NK-92 (cell line): Measurements from ENCODE around the gene C16orf95.
"Not testable (repeated sequence)": the region's sequence is repeated elsewhere in the genome, so short reads cannot be mapped to it uniquely, and the experiment has no call there.

ENCODE experiments used
- DNase-seq: peaks from one replicate; lab custom pipeline; 2025; ENCODE audit not compliant: unreplicated experiment; lab: John Stamatoyannopoulos, UW

The C16orf95 gene

DNA sequence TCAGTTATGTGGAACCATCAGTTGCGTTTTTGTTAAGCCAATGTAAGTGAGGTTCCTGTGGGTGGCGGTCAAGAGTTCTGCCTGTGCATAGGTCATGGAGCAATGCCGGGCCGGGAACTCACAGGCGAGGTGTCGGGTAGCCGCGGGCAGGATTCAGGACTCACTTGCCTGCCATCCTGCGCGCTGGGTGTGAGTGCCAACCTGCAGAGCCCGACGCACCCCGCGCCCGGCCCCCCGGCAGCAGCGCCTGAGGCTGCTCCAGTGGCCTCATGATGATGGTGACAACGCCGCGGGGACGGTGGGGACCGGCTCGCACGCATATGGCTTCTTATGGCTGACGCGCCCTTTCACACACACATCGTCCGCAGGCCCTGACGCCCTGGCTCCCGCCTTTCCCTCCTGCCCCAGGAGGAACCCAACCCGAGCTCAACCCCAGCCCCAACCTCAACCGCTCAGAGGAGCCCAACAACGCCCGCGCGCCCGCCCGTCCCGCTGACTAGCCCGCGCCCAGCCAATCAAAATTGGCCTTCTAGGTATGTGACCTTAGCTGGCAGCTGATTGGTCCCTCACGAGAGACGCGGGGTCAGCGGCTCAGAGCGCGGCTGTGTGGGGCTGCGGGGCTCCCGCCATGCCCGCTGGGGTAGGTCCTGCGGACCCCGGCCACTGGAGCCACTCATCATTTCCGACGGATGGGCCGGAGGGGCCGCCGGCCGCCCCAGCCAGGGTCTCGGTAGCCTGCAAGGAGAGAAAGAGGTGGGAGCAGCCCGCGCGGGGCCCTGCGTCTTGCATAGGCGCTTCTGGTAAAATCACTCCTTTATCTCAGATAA, at the start of gene C16orf95:
Gene C16orf95, minus strand, starts transcription at position 470 of the 827 bp plus-strand sequence. Its CDS starts 150 bp downstream, at position 320.
- DNase-seq: peak; percentile 61

GRCh38 chr16:87366930-87367329, 49.7 kb upstream of the C16orf95 start:
- DNase-seq: no peak

- DNase-seq: no peak
Measured at GRCh38 chr16:87366288-87366687, 49.1 kb upstream of the C16orf95 start.

- no peak for DNase-seq
Measured at GRCh38 chr16:87365021-87365713, 48.0 kb upstream of the C16orf95 start.

DNA sequence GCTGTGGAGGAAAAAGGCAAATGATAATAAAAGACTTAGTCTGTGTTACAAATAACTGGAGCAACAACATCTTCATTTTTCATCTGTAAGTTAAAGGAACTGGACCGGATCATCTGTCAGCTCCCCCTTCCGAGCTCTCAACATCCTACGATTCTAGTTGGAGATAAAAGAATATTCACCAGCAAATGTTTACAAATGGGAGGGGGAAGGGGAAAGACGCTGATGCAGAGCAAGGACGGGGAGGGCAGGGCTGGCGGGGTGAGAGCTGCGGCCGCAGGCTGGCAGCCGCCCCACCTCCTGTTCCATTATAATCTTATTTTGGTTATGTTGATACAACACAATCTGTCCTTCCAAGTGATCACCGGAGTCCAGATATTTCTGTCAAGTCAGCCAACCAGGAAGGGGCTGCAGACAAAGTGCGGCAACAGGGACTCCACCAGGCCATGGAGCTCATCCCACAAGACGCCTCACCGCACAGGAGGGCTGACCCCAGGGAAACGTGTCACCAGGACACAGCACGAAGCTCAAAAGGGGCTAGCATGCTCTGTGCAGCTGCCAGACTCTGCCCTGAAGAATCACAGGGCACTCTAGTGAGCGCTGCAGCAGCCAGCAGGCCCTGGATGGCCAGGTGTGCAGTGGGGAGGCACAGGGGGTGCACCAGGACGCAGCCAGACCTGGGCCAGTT, 46.7 kb upstream of the C16orf95 start:
- DNase-seq: no peak

- not testable (repeated sequence) for DNase-seq
Measured at GRCh38 chr16:87362828-87363559, 45.8 kb upstream of the C16orf95 start.

DNA sequence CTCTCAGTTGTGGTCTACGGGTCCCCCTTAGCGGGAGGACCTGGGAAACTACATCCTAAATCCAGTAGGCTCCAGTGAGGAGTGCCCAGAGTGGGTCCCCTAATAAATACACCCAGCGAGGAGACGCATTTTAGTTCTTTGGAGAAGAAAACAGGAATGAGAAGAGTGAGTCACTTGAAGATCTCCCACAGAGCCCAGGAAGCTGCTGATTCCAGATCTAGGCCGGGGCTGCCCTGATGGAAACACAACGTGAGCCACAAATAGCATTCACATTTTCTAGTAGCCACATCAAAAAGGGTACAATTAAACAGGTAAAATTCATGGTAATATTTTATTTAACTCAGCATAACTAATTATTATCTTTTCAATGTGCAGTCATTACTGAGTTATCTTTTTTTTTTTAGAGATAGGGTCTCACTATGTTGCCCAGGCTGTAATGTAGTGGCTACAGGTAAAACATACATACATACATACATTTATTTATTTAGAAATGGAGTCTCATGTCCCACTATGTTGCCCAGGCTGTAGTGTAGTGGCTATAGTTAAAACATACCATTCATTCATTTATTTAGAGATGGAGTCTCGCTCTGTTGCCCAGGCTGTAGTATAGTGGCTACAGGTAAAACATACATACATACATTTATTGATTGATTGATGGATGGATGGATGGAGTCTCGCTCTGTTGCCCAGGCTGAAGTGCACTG, 44.9 kb upstream of the C16orf95 start:
- no peak for DNase-seq

- no peak for DNase-seq
Measured at GRCh38 chr16:87360862-87361610, 43.8 kb upstream of the C16orf95 start.

DNA sequence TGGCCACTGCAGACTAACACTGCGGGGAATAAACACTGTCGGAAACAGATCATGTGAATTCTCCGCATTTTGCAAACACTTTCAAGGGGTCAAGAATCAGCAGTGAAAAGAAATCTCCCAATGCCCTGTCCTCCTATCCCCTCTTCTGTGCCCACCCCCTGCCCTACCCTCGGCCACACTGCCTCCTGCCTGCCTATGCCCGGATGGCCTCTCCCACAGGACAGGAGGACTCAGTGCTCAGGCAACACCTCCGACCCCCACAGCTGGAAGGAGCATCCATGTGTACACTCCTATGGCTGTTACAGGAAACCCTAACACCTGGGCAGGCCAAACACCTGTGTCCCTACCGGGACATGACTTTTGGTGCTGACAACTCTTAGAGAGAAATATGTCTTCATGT, 41.9 kb upstream of the C16orf95 start:
- no peak for DNase-seq

GRCh38 chr16:87358696-87359095, 41.5 kb upstream of the C16orf95 start:
- DNase-seq: no peak

GRCh38 chr16:87358250-87358649, 41.1 kb upstream of the C16orf95 start:
- no peak for DNase-seq

GRCh38 chr16:87356491-87356853, 39.3 kb upstream of the C16orf95 start:
- no peak for DNase-seq

DNA sequence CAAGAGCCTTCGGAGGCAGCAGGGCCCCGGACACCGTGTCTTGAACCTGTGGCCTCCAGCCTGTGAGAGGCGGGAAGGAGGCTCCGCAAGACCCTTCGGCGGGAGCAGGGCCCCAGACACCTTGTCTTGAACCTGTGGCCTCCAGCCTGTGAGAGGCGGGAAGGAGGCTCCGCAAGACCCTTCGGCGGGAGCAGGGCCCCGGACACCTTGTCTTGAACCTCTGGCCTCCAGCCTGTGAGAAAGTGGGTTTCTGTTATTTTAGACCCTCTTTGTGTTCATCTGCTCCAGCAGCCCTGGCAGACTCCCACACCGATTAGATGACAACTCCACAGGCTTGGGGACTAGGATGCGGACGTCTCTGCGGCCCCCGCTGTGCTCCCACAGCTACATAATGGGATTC, 36.4 kb upstream of the C16orf95 start:
- DNase-seq: no peak

- no peak for DNase-seq
Measured at GRCh38 chr16:87352818-87353217, 35.6 kb upstream of the C16orf95 start.

DNA sequence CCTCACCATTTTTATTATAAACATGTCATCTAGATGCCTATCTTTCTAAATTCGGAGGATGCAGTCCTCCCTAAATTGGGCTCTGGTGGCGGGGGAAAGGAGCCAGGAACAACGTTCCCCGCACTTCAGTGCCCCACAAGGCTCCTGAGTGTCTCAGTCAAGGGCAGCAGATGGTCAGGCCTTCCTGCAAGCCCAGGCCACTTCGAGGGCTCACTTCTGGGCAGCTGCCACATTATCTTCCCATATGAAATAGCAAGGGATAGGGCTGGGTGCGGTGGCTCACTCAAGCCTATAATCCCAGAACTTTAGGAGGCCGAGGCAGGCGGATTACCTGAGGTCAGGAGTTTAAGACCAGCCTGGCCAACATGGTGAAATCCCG, 34.1 kb upstream of the C16orf95 start:
- DNase-seq: no peak

DNA sequence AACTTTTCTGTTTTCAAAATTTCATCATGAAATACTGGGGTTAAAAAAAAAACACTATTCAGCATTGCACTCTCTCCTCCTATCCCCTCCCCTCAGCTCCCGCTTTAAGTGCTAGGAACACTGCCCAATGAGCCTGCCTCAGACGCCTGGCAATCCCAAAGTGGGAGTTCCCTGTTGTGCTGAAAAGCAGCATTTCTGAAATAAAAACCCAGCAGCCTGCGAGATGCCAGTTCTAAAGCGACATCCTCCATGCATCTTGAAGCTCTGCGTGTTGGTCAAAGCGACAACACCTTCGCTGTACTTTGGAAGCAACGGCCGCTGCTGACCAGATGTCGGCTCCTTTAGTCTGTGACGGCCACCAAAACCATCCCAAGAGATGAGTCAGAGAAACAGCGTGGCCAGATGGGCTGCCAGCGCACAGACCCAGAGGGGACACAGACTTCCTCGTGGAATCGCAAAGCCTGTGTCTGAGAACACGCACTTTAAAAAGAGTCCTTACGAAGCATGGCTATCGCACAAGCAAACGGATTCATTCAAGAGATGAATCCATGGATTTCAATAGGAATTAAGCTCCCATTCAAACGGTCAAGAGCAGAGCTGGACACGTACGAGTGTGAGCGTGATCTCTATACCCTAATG, 33.6 kb upstream of the C16orf95 start:
- DNase-seq: no peak

- DNase-seq: no peak
Measured at GRCh38 chr16:87350031-87350430, 32.8 kb upstream of the C16orf95 start.

DNA sequence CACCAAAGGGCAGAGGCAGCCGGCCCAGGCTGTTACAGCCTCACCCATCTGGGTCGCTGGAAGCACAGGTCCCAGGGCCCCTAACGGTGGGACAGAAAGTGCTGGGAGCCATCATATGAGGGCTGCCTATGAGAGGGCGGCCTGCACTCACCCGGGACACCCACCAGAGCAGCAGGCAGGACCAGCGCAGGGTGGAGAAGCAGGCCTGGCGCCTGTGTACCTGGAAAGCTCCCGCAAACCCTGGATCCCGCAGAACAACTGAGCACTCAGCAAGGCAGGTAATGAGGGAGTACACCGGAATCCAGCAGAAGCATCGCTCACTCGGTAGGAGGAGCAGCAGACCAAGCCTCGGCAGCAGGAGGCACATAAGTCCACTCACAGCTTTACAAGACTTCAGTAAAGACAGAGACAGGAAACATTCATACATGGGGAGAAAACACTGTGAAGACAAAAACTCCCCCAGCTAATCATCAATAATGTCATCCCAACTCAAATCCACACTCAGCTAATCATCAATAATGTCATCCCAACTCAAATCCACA, 31.5 kb upstream of the C16orf95 start:
- no peak for DNase-seq

DNA sequence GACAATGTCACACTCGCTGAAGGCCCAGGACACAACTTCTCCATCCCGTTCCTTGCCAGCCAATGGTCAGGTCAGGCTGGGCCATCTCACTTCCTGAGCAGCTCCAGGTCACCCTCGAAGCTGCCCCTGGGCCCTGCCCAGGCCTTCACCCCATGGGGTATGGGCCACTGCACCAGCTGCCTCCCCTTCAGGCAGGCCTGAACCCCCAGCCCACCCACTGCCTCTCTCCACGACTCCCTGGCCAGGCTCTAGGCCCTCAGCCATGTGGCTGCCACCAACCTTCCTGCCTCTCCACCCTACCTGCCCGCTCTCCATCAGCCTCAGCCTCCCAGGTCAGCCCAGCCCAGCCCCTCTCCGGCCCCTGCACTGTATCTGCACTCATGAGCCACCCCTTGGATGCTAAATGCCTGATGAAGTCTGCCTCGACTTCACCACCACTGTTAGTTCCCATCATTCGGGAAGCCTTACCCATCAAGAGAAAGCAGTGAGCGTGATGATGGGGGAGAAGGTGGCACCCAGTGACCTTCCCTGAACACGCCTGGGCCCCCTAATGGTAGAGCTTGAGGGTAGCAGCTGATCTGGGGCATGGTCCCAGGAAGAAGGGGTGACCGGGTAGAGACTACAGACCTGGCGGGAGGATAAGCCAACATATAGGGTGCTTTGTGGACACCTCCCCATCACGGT, 30.9 kb upstream of the C16orf95 start:
- DNase-seq: no peak
